Measurements from ENCODE around the gene KDM1B.

Gene KDM1B

GRCh38 chr6:18153311-18153703 lies 1.9 kb upstream of the KDM1B start:
- Histone ChIP-seq H2AFZ (ENCODE audit: low read length) (no peak overlapping the region), H3K4me3 (ENCODE audit: low read length) (no peak overlapping the region)
- TF ChIP-seq CTCF (IDR thresholded peaks at IDR 0.05; ENCODE audit: low read length) (no peak), EZH2phosphoT487 (IDR thresholded peaks at IDR 0.05; ENCODE audit: low read length) (no peak), EZH2 (optimal IDR thresholded peaks at IDR 0.05; ENCODE audit: low read depth, low read length) (no peak)

GRCh38 chr6:18154507-18155149 lies 594 bp upstream of the KDM1B start, which contains the start of gene TPMT:
Gene TPMT (minus strand): TSS chr6:18155077. CDS start chr6:18149127, 5,950 bp downstream.
- DNase-seq = no peak

More at GRCh38 chr6:18153311-18153703, 1.9 kb upstream of the KDM1B start:
- no peak overlapping the region for H3K4me2 ChIP-seq (ENCODE audit: low read depth, low read length)
- DNase-seq = no peak
- no peaks in the 10 kb centered on the region for H3K4me1 ChIP-seq (ENCODE audit: low read length)
- H3K27ac ChIP-seq (ENCODE audit: low read length) = no peak overlapping the region
- no peak overlapping the region for H3K9ac ChIP-seq (ENCODE audit: low read length)
- H3K27me3 ChIP-seq (replicated peaks; ENCODE audit: insufficient read depth, low read length) = no peaks in the 10 kb centered on the region
- no peaks in the 10 kb centered on the region for H3K9me2 ChIP-seq (replicated peaks; ENCODE audit: insufficient read depth, low read length)
- H4K20me1 ChIP-seq (ENCODE audit: insufficient read depth, low read length) = no peaks in the 10 kb centered on the region
- no peaks in the 10 kb centered on the region for H3K9me3 ChIP-seq (replicated peaks; ENCODE audit: insufficient read depth, low read length)
- no peaks in the 10 kb centered on the region for H3K36me3 ChIP-seq (replicated peaks; ENCODE audit: insufficient read depth, low read length)
- H3K79me2 ChIP-seq (ENCODE audit: low read length) = no peaks in the 10 kb centered on the region
- H3F3A ChIP-seq (ENCODE audit: insufficient read depth, low read length) = peaks cover 11% of the 10 kb centered on the region; the same call in 1 of the 2 replicates

GRCh38 chr6:18155864-18156421 lies 721 bp downstream of the KDM1B start:
- DNase-seq = peak; percentile 76
- Histone ChIP-seq H3F3A (ENCODE audit: insufficient read depth, low read length) (peaks cover 11% of the 10 kb centered on the region; the same call in 1 of the 2 replicates), H3K9ac (ENCODE audit: low read length) (peak overlapping the region; percentile 75; the same call in 1 of the 2 replicates), H3K36me3 (replicated peaks; ENCODE audit: insufficient read depth, low read length) (no peaks in the 10 kb centered on the region), H3K4me3 (ENCODE audit: low read length) (peak overlapping the region; percentile 95), H4K20me1 (ENCODE audit: insufficient read depth, low read length) (no peaks in the 10 kb centered on the region), H3K9me2 (replicated peaks; ENCODE audit: insufficient read depth, low read length) (no peaks in the 10 kb centered on the region), H3K79me2 (ENCODE audit: low read length) (no peaks in the 10 kb centered on the region), H3K27ac (ENCODE audit: low read length) (peak overlapping the region; percentile 66; the same call in 1 of the 2 replicates), H3K4me2 (ENCODE audit: low read depth, low read length) (peak overlapping the region; percentile 70), H3K9me3 (replicated peaks; ENCODE audit: insufficient read depth, low read length) (no peaks in the 10 kb centered on the region), H2AFZ (ENCODE audit: low read length) (peak overlapping the region; percentile 76), H3K4me1 (ENCODE audit: low read length) (no peaks in the 10 kb centered on the region), H3K27me3 (replicated peaks; ENCODE audit: insufficient read depth, low read length) (no peaks in the 10 kb centered on the region)
- TF ChIP-seq CTCF (IDR thresholded peaks at IDR 0.05; ENCODE audit: low read length) (peak; percentile 44), EZH2phosphoT487 (IDR thresholded peaks at IDR 0.05; ENCODE audit: low read length) (no peak)

More at GRCh38 chr6:18154507-18155149, 594 bp upstream of the KDM1B start, which contains the start of gene TPMT:
- Histone ChIP-seq H3K27me3 (replicated peaks; ENCODE audit: insufficient read depth, low read length) (no peaks in the 10 kb centered on the region), H3K9ac (ENCODE audit: low read length) (peak within 1 kb of the TSS; percentile 77), H3K4me3 (ENCODE audit: low read length) (peak within 1 kb of the TSS; percentile 95), H3F3A (ENCODE audit: insufficient read depth, low read length) (peaks cover 11% of the 10 kb centered on the region; the same call in 1 of the 2 replicates), H3K36me3 (replicated peaks; ENCODE audit: insufficient read depth, low read length) (no peaks in the 10 kb centered on the region), H4K20me1 (ENCODE audit: insufficient read depth, low read length) (no peaks in the 10 kb centered on the region), H3K9me2 (replicated peaks; ENCODE audit: insufficient read depth, low read length) (no peaks in the 10 kb centered on the region), H2AFZ (ENCODE audit: low read length) (peak within 1 kb of the TSS; percentile 98), H3K79me2 (ENCODE audit: low read length) (no peaks in the 10 kb centered on the region), H3K4me1 (ENCODE audit: low read length) (no peaks in the 10 kb centered on the region), H3K9me3 (replicated peaks; ENCODE audit: insufficient read depth, low read length) (no peaks in the 10 kb centered on the region), H3K27ac (ENCODE audit: low read length) (peak within 1 kb of the TSS; percentile 66; the same call in 1 of the 2 replicates), H3K4me2 (ENCODE audit: low read depth, low read length) (peak within 1 kb of the TSS; percentile 70)
- no peak for TF ChIP-seq CTCF (IDR thresholded peaks at IDR 0.05; ENCODE audit: low read length)
